ENCODE measurements around the gene TMEM225B.
"Not testable (repeated sequence)": the region's sequence is repeated elsewhere in the genome, so short reads cannot be mapped to it uniquely, and the experiment has no call there.

Gene TMEM225B

GRCh38 chr7:99657879-99658278 is 59.8 kb downstream of the TMEM225B start:
- not testable (repeated sequence) for DNase-seq (ENCODE audit: low spot score)
